Measurements from ENCODE around the gene TMEM250. TPM values are rescaled to one million over a fixed set of nuclear protein-coding genes. Genes with fewer than 3 reads are reported as not detected.

The TMEM250 gene
- total RNA-seq, 4 donors from 2014 or later = 28.7 to 66.1 (median 45.3) TPM

- peak overlapping the region in 1 of 2 donors; percentile 25 for H3K4me3 ChIP-seq
- ATAC-seq = no peak
- TF ChIP-seq POLR2A (IDR thresholded peaks at IDR 0.05) (no peak), POLR2AphosphoS5 (IDR thresholded peaks at IDR 0.05) (peak; percentile 10), EP300 (IDR thresholded peaks at IDR 0.05) (no peak), CTCF (IDR thresholded peaks at IDR 0.05) (no peak)
- no peaks in the 10 kb centered on the region for H3K9me3 ChIP-seq
- peaks cover 0 to 14% of the 10 kb centered on the region in 2 donors for H3K36me3 ChIP-seq
- H3K27ac ChIP-seq = peak overlapping the region; percentile 41 to 100 (median 96)
- H3K27me3 ChIP-seq = no peaks in the 10 kb centered on the region
- 49 to 63% methylated on average over 4 to 6 of the region's 24 CpGs for WGBS, 2 donors (ENCODE audit: low coverage in 1 of 2)
- peaks cover 15 to 100% (median 77%) of the 10 kb centered on the region in 3 donors for H3K4me1 ChIP-seq
Measured at GRCh38 chr9:136086213-136086881, 32.3 kb downstream of the TMEM250 start.

- H3K27me3 ChIP-seq = no peaks in the 10 kb centered on the region
- peaks cover 0 to 14% of the 10 kb centered on the region in 2 donors for H3K36me3 ChIP-seq
- H3K27ac ChIP-seq = peak overlapping the region; percentile 41 to 100 (median 96)
- H3K4me3 ChIP-seq = peak overlapping the region in 1 of 2 donors; percentile 25
- H3K4me1 ChIP-seq = peaks cover 15 to 100% (median 76%) of the 10 kb centered on the region in 3 donors
- peak; percentile 78 for ATAC-seq
- TF ChIP-seq EP300 (IDR thresholded peaks at IDR 0.05) = no peak
- TF ChIP-seq POLR2AphosphoS5 (IDR thresholded peaks at IDR 0.05) = peak; percentile 27
- WGBS, 2 donors (ENCODE audit: low coverage in 1 of 2) = no CpG with 5 or more reads among the region's 16 CpGs
- no peaks in the 10 kb centered on the region for H3K9me3 ChIP-seq
Measured at GRCh38 chr9:136085815-136086212, 32.9 kb downstream of the TMEM250 start.

GRCh38 chr9:136084063-136084944, 34.4 kb downstream of the TMEM250 start:
- peak overlapping the region in 1 of 4 donors; percentile 81 for H3K27ac ChIP-seq
- no peaks in the 10 kb centered on the region for H3K9me3 ChIP-seq
- ATAC-seq = no peak
- H3K27me3 ChIP-seq = no peaks in the 10 kb centered on the region
- peaks cover 14 to 100% (median 77%) of the 10 kb centered on the region in 3 donors for H3K4me1 ChIP-seq
- H3K4me3 ChIP-seq = no peak overlapping the region
- WGBS, 2 donors (ENCODE audit: low coverage in 1 of 2) = 70 to 80% methylated on average over 1 to 5 of the region's 33 CpGs
- H3K36me3 ChIP-seq = peaks cover 0 to 14% of the 10 kb centered on the region in 2 donors
- TF ChIP-seq POLR2AphosphoS5 (IDR thresholded peaks at IDR 0.05) (no peak), POLR2A (IDR thresholded peaks at IDR 0.05) (no peak), CTCF (IDR thresholded peaks at IDR 0.05) (no peak), EP300 (IDR thresholded peaks at IDR 0.05) (no peak)

- Histone ChIP-seq H3K27ac (peak overlapping the region in 2 of 4 donors; percentile 69 to 81), H3K36me3 (peaks cover 0 to 14% of the 10 kb centered on the region in 2 donors), H3K27me3 (no peaks in the 10 kb centered on the region), H3K4me3 (no peak overlapping the region), H3K4me1 (peaks cover 13 to 100% (median 77%) of the 10 kb centered on the region in 3 donors), H3K9me3 (no peaks in the 10 kb centered on the region)
- TF ChIP-seq POLR2AphosphoS5 (IDR thresholded peaks at IDR 0.05) = no peak
- no peak for TF ChIP-seq CTCF (IDR thresholded peaks at IDR 0.05)
- no peak for TF ChIP-seq EP300 (IDR thresholded peaks at IDR 0.05)
- no peak for TF ChIP-seq POLR2A (IDR thresholded peaks at IDR 0.05)
- 82% methylated on average over 11 of the region's 24 CpGs; no CpG with 5 or more reads in 1 of the 2 donors for WGBS, 2 donors (ENCODE audit: low coverage in 1 of 2)
- no peak for ATAC-seq
Measured at GRCh38 chr9:136083558-136084062, 35.1 kb downstream of the TMEM250 start.

All from gastroesophageal sphincter (tissue), 4 donors.